ENCODE results near the gene SFXN5. TPM values are rescaled to one million over a fixed set of nuclear protein-coding genes. Genes with fewer than 3 reads are reported as not detected.

SFXN5 gene
- total and polyA plus RNA-seq, 2 donors (not counting 1 experiment from before 2014, with no cell fraction given), result 5.8 to 13.9 TPM

DNA sequence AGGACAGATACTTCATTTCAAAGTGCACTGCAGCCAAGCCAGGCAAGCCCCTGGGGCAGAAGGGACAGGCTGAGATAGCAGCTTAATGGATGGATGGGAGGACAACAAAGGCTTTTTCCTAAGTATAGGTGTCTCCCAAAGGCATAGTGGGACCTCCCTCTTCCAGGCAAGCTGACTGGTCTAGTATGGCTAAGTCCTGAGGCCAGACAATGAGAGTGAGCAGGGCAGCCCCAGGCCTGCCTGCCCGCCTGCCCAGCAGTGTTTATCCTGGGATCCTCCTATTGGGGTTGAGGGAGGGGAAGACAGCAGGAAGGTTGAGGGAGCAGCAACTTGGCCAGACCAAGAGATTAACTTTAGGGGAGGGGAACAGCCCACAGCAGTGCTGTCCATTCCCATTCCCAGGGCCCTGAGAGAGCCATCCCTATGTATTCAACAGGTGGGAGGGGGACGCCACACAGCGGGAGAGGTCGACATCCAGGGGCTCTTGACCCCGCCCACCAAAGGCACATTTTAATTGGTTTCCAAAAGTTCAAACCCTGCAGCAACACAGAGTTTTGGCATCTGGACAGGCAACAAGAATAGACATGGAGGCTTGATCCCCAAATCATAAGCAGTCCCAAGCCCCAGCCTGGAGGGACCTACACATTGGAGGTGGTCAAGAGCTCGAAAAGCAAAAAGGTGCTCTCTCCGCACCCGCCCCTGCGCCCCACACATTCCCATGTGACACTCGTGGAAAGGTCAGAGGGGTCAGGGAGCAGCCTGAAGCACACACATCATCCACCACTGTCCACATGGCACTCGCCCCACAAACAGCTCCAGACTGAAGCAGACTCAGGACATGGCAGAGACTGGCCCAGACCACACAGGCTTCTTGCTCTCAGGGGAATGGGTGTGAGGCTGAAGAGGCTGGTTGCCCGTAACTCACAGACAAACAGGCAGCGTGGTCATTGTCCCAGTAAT, 2.9 kb upstream of the SFXN5 start:
- no peak for DNase-seq (ENCODE audit: low read depth in 2 of 2)
- no peak for TF ChIP-seq EZH2 (IDR thresholded peaks at IDR 0.05; ENCODE audit: low read length, missing control alignments)
- TF ChIP-seq, protein P1, sequence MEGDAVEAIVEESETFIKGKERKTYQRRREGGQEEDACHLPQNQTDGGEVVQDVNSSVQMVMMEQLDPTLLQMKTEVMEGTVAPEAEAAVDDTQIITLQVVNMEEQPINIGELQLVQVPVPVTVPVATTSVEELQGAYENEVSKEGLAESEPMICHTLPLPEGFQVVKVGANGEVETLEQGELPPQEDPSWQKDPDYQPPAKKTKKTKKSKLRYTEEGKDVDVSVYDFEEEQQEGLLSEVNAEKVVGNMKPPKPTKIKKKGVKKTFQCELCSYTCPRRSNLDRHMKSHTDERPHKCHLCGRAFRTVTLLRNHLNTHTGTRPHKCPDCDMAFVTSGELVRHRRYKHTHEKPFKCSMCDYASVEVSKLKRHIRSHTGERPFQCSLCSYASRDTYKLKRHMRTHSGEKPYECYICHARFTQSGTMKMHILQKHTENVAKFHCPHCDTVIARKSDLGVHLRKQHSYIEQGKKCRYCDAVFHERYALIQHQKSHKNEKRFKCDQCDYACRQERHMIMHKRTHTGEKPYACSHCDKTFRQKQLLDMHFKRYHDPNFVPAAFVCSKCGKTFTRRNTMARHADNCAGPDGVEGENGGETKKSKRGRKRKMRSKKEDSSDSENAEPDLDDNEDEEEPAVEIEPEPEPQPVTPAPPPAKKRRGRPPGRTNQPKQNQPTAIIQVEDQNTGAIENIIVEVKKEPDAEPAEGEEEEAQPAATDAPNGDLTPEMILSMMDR (conservative IDR thresholded peaks at IDR 0.05 in 1 of 2, IDR thresholded peaks at IDR 0.05 in 1 of 2; ENCODE audit: low read depth in 1 of 2, low read length in 2 of 2), result no peak
- Histone ChIP-seq H3K79me2 (ENCODE audit: control insufficient read depth, insufficient read depth, low read length) (peaks cover 10% of the 10 kb centered on the region), H4K20me1 (ENCODE audit: control insufficient read depth, extremely low read depth, insufficient read depth, low read length) (no peaks in the 10 kb centered on the region), H3K9ac (ENCODE audit: insufficient read depth, low read length) (no peak overlapping the region), H3K4me3 (replicated peaks in 1 of 4; ENCODE audit: control extremely low read depth in 1 of 4, insufficient read depth in 1 of 4, low read depth in 3 of 4, low read length in 4 of 4) (no peak overlapping the region), H3K36me3 (ENCODE audit: control insufficient read depth, insufficient read depth, low read length) (peaks cover 7% of the 10 kb centered on the region), H3K4me2 (ENCODE audit: extremely low read depth, insufficient read depth, low read length) (no peak overlapping the region), H2AFZ (ENCODE audit: low read length) (no peak overlapping the region), H3K27ac (ENCODE audit: insufficient read depth, low read length) (no peak overlapping the region), H3K9me3 (ENCODE audit: control insufficient read depth, insufficient read depth, low read depth, low read length) (no peaks in the 10 kb centered on the region), H3K4me1 (ENCODE audit: control insufficient read depth, extremely low read depth, insufficient read depth, low read length) (peaks cover 10% of the 10 kb centered on the region), H3K27me3 (ENCODE audit: control insufficient read depth, insufficient read depth, low read length) (no peaks in the 10 kb centered on the region)

DNA sequence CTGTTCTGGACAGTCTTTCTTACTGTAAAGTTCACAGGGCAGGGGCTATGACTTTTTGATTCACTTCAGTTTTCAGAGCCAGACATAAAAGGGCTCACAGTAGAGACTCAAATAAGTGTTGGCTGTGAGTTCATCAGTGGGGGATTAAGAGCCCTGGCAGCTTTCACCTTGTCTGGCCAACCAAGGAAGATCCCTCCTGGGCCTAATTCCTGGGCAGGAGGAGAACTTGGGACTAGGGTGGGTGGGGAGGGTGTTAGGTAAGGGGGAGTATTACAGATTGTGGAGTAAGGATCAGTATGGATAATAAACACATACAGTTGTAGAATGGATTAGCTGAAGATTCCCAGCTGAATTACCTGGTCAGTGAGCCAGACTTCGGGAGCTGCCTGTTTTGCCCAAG, 904 bp upstream of the SFXN5 start:
- DNase-seq (ENCODE audit: low read depth in 2 of 2), result no peak
- no peak overlapping the region for H3K9ac ChIP-seq (ENCODE audit: insufficient read depth, low read length)
- no peaks in the 10 kb centered on the region for H4K20me1 ChIP-seq (ENCODE audit: control insufficient read depth, extremely low read depth, insufficient read depth, low read length)
- peak overlapping the region; percentile 91 for H3K4me2 ChIP-seq (ENCODE audit: extremely low read depth, insufficient read depth, low read length)
- H3K36me3 ChIP-seq (ENCODE audit: control insufficient read depth, insufficient read depth, low read length), result peaks cover 3% of the 10 kb centered on the region
- H3K4me3 ChIP-seq (replicated peaks in 1 of 4; ENCODE audit: control extremely low read depth in 1 of 4, insufficient read depth in 1 of 4, low read depth in 3 of 4, low read length in 4 of 4), result peak overlapping the region in 3 of 4 experiments; percentile 66 to 85 (median 82)
- no peak for TF ChIP-seq EZH2 (IDR thresholded peaks at IDR 0.05; ENCODE audit: low read length, missing control alignments)
- H3K27ac ChIP-seq (ENCODE audit: insufficient read depth, low read length), result no peak overlapping the region
- peaks cover 11% of the 10 kb centered on the region for H3K4me1 ChIP-seq (ENCODE audit: control insufficient read depth, extremely low read depth, insufficient read depth, low read length)
- H2AFZ ChIP-seq (ENCODE audit: low read length), result no peak overlapping the region
- H3K27me3 ChIP-seq (ENCODE audit: control insufficient read depth, insufficient read depth, low read length), result no peaks in the 10 kb centered on the region
- peaks cover 22% of the 10 kb centered on the region for H3K79me2 ChIP-seq (ENCODE audit: control insufficient read depth, insufficient read depth, low read length)
- H3K9me3 ChIP-seq (ENCODE audit: control insufficient read depth, insufficient read depth, low read depth, low read length), result no peaks in the 10 kb centered on the region

DNA sequence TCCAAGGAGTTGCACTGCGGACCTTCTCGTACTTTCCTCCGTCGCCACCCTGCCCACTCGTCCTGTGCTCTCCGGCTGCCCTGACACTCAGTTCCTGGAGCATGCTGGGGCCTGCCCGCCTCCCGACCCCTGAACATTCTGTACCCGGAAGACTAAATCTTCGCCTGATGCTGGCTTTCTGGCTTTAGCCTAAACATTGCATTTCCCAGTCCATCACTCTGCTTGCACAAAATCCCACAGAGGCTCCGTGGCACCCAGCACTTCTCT, 550 bp upstream of the SFXN5 start:
- peak overlapping the region; percentile 66 to 95 (median 84) for H3K4me3 ChIP-seq (replicated peaks in 1 of 4; ENCODE audit: control extremely low read depth in 1 of 4, insufficient read depth in 1 of 4, low read depth in 3 of 4, low read length in 4 of 4)
- H2AFZ ChIP-seq (ENCODE audit: low read length), result peak overlapping the region; percentile 74
- TF ChIP-seq EZH2 (IDR thresholded peaks at IDR 0.05; ENCODE audit: low read length, missing control alignments), result no peak
- TF ChIP-seq, protein P1 (conservative IDR thresholded peaks at IDR 0.05 in 1 of 2, IDR thresholded peaks at IDR 0.05 in 1 of 2; ENCODE audit: low read depth in 1 of 2, low read length in 2 of 2), result no peak
- H3K27me3 ChIP-seq (ENCODE audit: control insufficient read depth, insufficient read depth, low read length), result no peaks in the 10 kb centered on the region
- DNase-seq (ENCODE audit: low read depth in 2 of 2), result peak in 1 of 2 donors; percentile 41
- no peaks in the 10 kb centered on the region for H4K20me1 ChIP-seq (ENCODE audit: control insufficient read depth, extremely low read depth, insufficient read depth, low read length)
- H3K36me3 ChIP-seq (ENCODE audit: control insufficient read depth, insufficient read depth, low read length), result peaks cover 3% of the 10 kb centered on the region
- H3K4me1 ChIP-seq (ENCODE audit: control insufficient read depth, extremely low read depth, insufficient read depth, low read length), result peaks cover 11% of the 10 kb centered on the region
- no peaks in the 10 kb centered on the region for H3K9me3 ChIP-seq (ENCODE audit: control insufficient read depth, insufficient read depth, low read depth, low read length)
- peaks cover 22% of the 10 kb centered on the region for H3K79me2 ChIP-seq (ENCODE audit: control insufficient read depth, insufficient read depth, low read length)
- H3K27ac ChIP-seq (ENCODE audit: insufficient read depth, low read length), result peak overlapping the region; percentile 89
- no peak overlapping the region for H3K9ac ChIP-seq (ENCODE audit: insufficient read depth, low read length)
- peak overlapping the region; percentile 91 for H3K4me2 ChIP-seq (ENCODE audit: extremely low read depth, insufficient read depth, low read length)

Measured in fibroblast of lung (primary cell).